Naive thymus-derived CD4-positive, alpha-beta T cell (primary cell): ENCODE data around the gene OMP. TPM values are rescaled to one million over a fixed set of nuclear protein-coding genes. Genes with fewer than 3 reads are reported as not detected.
A peak's percentile ranks its signal among the peaks of the same experiment; 100 is the strongest.

ENCODE experiments used
- ATAC-seq: fragments of 150-1000 bp; cut with Tn5 transposase; 2 replicates; pipeline ENCODE4 v1.10.0; 2021; ENCODE audit warnings: mild to moderate bottlenecking, moderate library complexity
- CTCF ChIA-PET: fragments of 350-600 bp; sonication (Branson Sonifier 250); formaldehyde crosslinking; loops from one replicate; lab custom pipeline; 2021; ENCODE audit warnings: antibody characterized with exemption; lab: Charles Lee
- POLR2A ChIA-PET: fragments of 350-600 bp; sonication (Branson Sonifier 250); formaldehyde crosslinking; loops from one replicate; lab custom pipeline; 2021; ENCODE audit warnings: antibody characterized with exemption, inconsistent platforms; lab: Charles Lee
- DNase-seq, 9 donors: peaks; one replicate each; pipeline versions ENCODE4 v3.0.0 to v3.0.0-alpha.2; 2020 to 2022; ENCODE audit warnings: mixed read lengths in 1 of 9
- H3K27ac ChIP-seq: one replicate; pipeline ENCODE4 v1.7.0; 2013; ENCODE audit warnings: mild to moderate bottlenecking, low read depth, low read length, moderate library complexity
- H3K27me3 ChIP-seq, 2 donors: one replicate each; pipeline ENCODE4 v1.7.0; 2013; ENCODE audit warnings: low read length in 2 of 2, mild to moderate bottlenecking in 2 of 2, moderate library complexity in 2 of 2; ENCODE audit not compliant: control insufficient read depth in 2 of 2, insufficient read depth in 2 of 2
- H3K36me3 ChIP-seq, 3 experiments: 1 replicate in 2 of 3; 2 replicates in 1 of 3; pipeline ENCODE4 v1.7.0; 2013; ENCODE audit warnings: low read length in 3 of 3, mild to moderate bottlenecking in 3 of 3, moderate library complexity in 1 of 3; ENCODE audit not compliant: insufficient read depth in 3 of 3, control insufficient read depth in 2 of 3
- H3K4me1 ChIP-seq, 2 donors: one replicate each; pipeline ENCODE4 v1.7.0; 2013; ENCODE audit warnings: low read length in 2 of 2, mild to moderate bottlenecking in 2 of 2, moderate library complexity in 1 of 2; ENCODE audit not compliant: control insufficient read depth in 2 of 2, insufficient read depth in 2 of 2
- H3K4me3 ChIP-seq: 2 replicates; pipeline ENCODE4 v1.7.0; 2013; ENCODE audit warnings: mild to moderate bottlenecking, low read length
- H3K9me3 ChIP-seq, 3 experiments: 1 replicate in 2 of 3; 2 replicates in 1 of 3; pipeline ENCODE4 v1.7.0; 2013; ENCODE audit warnings: low read length in 3 of 3; ENCODE audit not compliant: control insufficient read depth in 2 of 3
- H3K27ac Mint-ChIP-seq, 9 donors: one replicate each; pipeline ENCODE4 v1.8.0; 2020 to 2022; ENCODE audit warnings: mixed read lengths in 9 of 9, mild to moderate bottlenecking in 8 of 9, moderate library complexity in 5 of 9, inconsistent platforms in 2 of 9
- H3K27me3 Mint-ChIP-seq, 5 donors: one replicate each; pipeline ENCODE4 v1.8.0; 2021 to 2022; ENCODE audit warnings: mixed read lengths in 5 of 5, mild to moderate bottlenecking in 1 of 5
- H3K36me3 Mint-ChIP-seq, 5 donors: one replicate each; pipeline ENCODE4 v1.8.0; 2020 to 2022; ENCODE audit warnings: mixed read lengths in 5 of 5, mild to moderate bottlenecking in 3 of 5, inconsistent platforms in 1 of 5
- H3K4me1 Mint-ChIP-seq, 7 donors: one replicate each; pipeline ENCODE4 v1.8.0; 2020 to 2022; ENCODE audit warnings: mixed read lengths in 7 of 7, mild to moderate bottlenecking in 3 of 7, inconsistent platforms in 1 of 7
- H3K4me3 Mint-ChIP-seq, 10 donors: one replicate each; pipeline ENCODE4 v1.8.0; 2020 to 2022; ENCODE audit warnings: mild to moderate bottlenecking in 10 of 10, mixed read lengths in 10 of 10, moderate library complexity in 6 of 10, inconsistent platforms in 2 of 10
- H3K9me3 Mint-ChIP-seq, 11 donors: one replicate each; pipeline ENCODE4 v1.8.0; 2020 to 2022; ENCODE audit warnings: mixed read lengths in 11 of 11, mild to moderate bottlenecking in 4 of 11, inconsistent platforms in 1 of 11, moderate library complexity in 1 of 11
- intact Hi-C, 2 donors: fragments of 100-400 bp; cut with micrococcal nuclease; formaldehyde crosslinking; loops; one replicate each; pipeline ENCODE4 v1.15.1; 2023
- polyA plus RNA-seq, 2 donors: library from polyadenylated mRNA; unstranded; fragments of 300-500 nt; fragmentation: Illumina TruSeq; gene quantifications; one replicate each; pipeline ENCODE4 v1.2.3, GENCODE V29; 2021
- total RNA-seq, 6 experiments: library from RNA in 5 of 6; stranded (reverse) in 5 of 6; gene quantifications; 1 replicate in 5 of 6; 2 replicates in 1 of 6; pipeline ENCODE4 v1.2.3 and lab custom pipeline; 2021 to 2026

OMP gene
- total and polyA plus RNA-seq, 7 experiments from 2014 or later: 1.1 TPM; not detected in 6

- Mint-ChIP-seq H3K27me3 (peaks cover 0 to 5% (median 0%) of the 10 kb centered on the region in 5 donors), H3K36me3 (peaks cover 0 to 9% (median 3%) of the 10 kb centered on the region in 5 donors)
- peak overlapping the region; percentile 78 for H3K27ac ChIP-seq
These were observed 19.6 kb upstream of the OMP start for GRCh38 chr11:77082838-77083565.

DNA sequence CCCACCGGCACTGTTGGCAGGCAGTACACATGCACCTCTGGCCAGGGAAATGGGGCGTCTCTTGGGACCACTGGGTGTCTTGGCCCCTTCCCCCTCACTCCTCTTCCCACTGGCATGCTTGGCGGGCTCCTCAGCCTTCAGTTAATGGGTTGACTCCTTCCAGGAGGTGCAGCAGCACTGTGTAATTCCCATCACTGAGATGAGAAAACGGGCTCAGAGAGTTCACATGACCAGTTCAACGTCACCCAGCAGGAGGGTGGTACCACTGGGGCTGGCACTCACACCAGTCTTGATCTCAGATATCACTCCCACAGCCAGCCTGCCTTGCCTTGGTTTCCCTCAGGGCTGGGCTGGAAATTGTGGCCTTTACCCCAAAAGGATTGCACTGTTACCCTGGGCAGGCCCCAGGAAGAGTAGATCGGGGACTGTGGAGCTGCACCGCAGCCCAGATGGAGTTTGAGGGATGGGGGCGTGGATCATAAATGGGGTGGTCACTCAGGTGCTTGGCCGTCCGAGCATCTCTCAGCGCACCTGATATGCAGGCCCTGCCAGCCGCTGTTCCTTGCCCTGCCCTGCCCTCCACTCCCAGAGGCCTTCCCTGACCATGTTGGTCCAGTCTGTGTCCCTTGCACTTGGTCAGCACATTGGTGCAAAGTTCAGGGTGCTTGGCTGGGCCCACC, 18.9 kb upstream of the OMP start:
- Histone ChIP-seq H3K4me1 (peaks cover 7 to 17% of the 10 kb centered on the region in 2 donors), H3K27me3 (no peaks in the 10 kb centered on the region), H3K27ac (peak overlapping the region; percentile 78), H3K4me3 (peak overlapping the region; percentile 44), H3K9me3 (no peaks in the 10 kb centered on the region), H3K36me3 (no peaks in the 10 kb centered on the region)
- intact Hi-C loops: loop anchor here (1.0 to 2.0 kb wide), 3 partner anchors 17 to 37 kb away; partner anchors contain the start of gene CAPN5 (in 2 of the 2)
- ChIA-PET CTCF (interaction anchor here (0.7 to 4.9 kb wide), 4 partner anchors 8 to 164 kb away, joined by 3 to 36 read pairs (median 6); no protein-coding TSS in a partner anchor), POLR2A (interaction anchor here (0.7 to 2.0 kb wide), 2 partner anchors 7 to 18 kb away, joined by 3 to 8 read pairs; no protein-coding TSS in a partner anchor)
- peaks cover 0 to 7% (median 3%) of the 10 kb centered on the region in 5 donors for H3K36me3 Mint-ChIP-seq
- H3K9me3 Mint-ChIP-seq: peaks cover 0 to 8% (median 1%) of the 10 kb centered on the region in 11 donors
- H3K4me3 Mint-ChIP-seq: peak overlapping the region in 5 of 10 donors; percentile 14 to 93 (median 80)
- H3K27me3 Mint-ChIP-seq: no peaks in the 10 kb centered on the region
- ATAC-seq (no peak), DNase-seq (no peak)
- peaks cover 6 to 37% (median 21%) of the 10 kb centered on the region in 7 donors for H3K4me1 Mint-ChIP-seq
- H3K27ac Mint-ChIP-seq: peak overlapping the region; percentile 94 to 98 (median 98)

More at GRCh38 chr11:77082838-77083565, 19.6 kb upstream of the OMP start:
- Histone ChIP-seq H3K9me3 (no peaks in the 10 kb centered on the region), H3K27me3 (no peaks in the 10 kb centered on the region), H3K36me3 (no peaks in the 10 kb centered on the region), H3K4me3 (peak overlapping the region; percentile 44), H3K4me1 (peaks cover 7 to 17% of the 10 kb centered on the region in 2 donors)
- Mint-ChIP-seq H3K9me3 (peaks cover 0 to 13% (median 1%) of the 10 kb centered on the region in 11 donors), H3K4me1 (peaks cover 6 to 37% (median 21%) of the 10 kb centered on the region in 7 donors), H3K27ac (peak overlapping the region; percentile 94 to 98 (median 98)), H3K4me3 (peak overlapping the region; percentile 77 to 93 (median 82))
- ChIA-PET CTCF (interaction anchor here (0.7 to 4.9 kb wide), 8 partner anchors 9 to 163 kb away, joined by 3 to 36 read pairs (median 4); partner anchors contain the start of gene CAPN5), POLR2A (interaction anchor here (0.8 to 2.0 kb wide), 5 partner anchors 8 to 35 kb away, joined by 3 to 8 read pairs (median 8); no protein-coding TSS in a partner anchor)
- DNase-seq (peak in 8 of 9 donors; percentile 42 to 66 (median 60)), ATAC-seq (peak; percentile 83)
- intact Hi-C loops: loop anchor here (1.0 to 2.0 kb wide), 3 partner anchors 16 to 36 kb away; partner anchors contain the start of gene CAPN5 (in 2 of the 2)

DNA sequence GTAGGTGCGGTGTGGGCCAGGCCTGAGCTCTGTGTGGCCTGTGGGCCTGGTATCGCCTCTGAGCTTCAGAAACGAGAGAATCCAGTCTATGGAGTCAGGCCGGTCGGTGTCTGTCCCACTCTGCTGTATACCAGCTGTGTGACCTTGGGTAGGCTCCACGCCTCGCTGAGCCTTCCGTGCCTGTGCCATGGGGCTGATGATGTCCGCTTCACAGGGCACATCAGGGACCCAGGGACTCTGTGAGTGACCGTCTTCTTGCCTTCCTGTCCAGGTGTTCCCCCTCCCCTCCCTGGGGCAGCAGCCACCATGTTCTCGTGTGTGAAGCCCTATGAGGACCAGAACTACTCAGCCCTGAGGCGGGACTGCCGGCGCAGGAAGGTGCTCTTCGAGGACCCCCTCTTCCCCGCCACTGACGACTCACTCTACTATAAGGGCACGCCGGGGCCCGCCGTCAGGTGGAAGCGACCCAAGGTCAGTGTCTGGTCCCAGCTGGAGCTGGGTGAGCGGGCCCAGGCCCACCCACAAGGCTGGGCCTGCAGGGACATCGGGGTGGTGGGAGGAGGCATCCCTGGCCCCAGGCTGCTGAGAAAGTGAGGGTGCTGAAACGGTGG, 18.0 kb upstream of the OMP start:
- Mint-ChIP-seq H3K36me3 (peaks cover 0 to 3% (median 0%) of the 10 kb centered on the region in 5 donors), H3K27me3 (no peaks in the 10 kb centered on the region), H3K4me3 (no peak overlapping the region), H3K4me1 (peaks cover 6 to 34% (median 21%) of the 10 kb centered on the region in 7 donors), H3K9me3 (no peaks in the 10 kb centered on the region), H3K27ac (peak overlapping the region in 3 of 9 donors; percentile 77 to 98 (median 78))
- Histone ChIP-seq H3K27me3 (no peaks in the 10 kb centered on the region), H3K4me3 (no peak overlapping the region), H3K4me1 (peaks cover 7 to 17% of the 10 kb centered on the region in 2 donors), H3K36me3 (no peaks in the 10 kb centered on the region), H3K9me3 (no peaks in the 10 kb centered on the region), H3K27ac (no peak overlapping the region)
- intact Hi-C loops: no loop called here
- ChIA-PET CTCF (no interaction called here), POLR2A (interaction anchor here (0.7 kb wide), 1 partner anchor 19 kb away, joined by 3 read pairs; no protein-coding TSS in a partner anchor)
- ATAC-seq (no peak), DNase-seq (no peak)

- no peaks in the 10 kb centered on the region for H3K9me3 Mint-ChIP-seq
- H3K36me3 Mint-ChIP-seq: peaks cover 0 to 3% (median 0%) of the 10 kb centered on the region in 5 donors
- no peaks in the 10 kb centered on the region for H3K27me3 Mint-ChIP-seq
- Histone ChIP-seq H3K9me3 (no peaks in the 10 kb centered on the region), H3K4me3 (no peak overlapping the region), H3K4me1 (peaks cover 7 to 17% of the 10 kb centered on the region in 2 donors), H3K27me3 (no peaks in the 10 kb centered on the region), H3K36me3 (no peaks in the 10 kb centered on the region), H3K27ac (no peak overlapping the region)
- intact Hi-C loops: no loop called here
- H3K4me3 Mint-ChIP-seq: no peak overlapping the region
- ChIA-PET CTCF (interaction anchor here (1.2 kb wide), 1 partner anchor 38 kb away, joined by 3 read pairs; no protein-coding TSS in a partner anchor), POLR2A (no interaction called here)
- peaks cover 6 to 27% (median 21%) of the 10 kb centered on the region in 7 donors for H3K4me1 Mint-ChIP-seq
- ATAC-seq: no peak
- no peak for DNase-seq
- no peak overlapping the region for H3K27ac Mint-ChIP-seq
These were observed 17.0 kb upstream of the OMP start for GRCh38 chr11:77085652-77086051.

GRCh38 chr11:77086521-77087472, 15.8 kb upstream of the OMP start:
- ChIA-PET POLR2A (no interaction called here), CTCF (interaction anchor here (1.2 kb wide), 2 partner anchors 23 to 39 kb away, joined by 3 read pairs; no protein-coding TSS in a partner anchor)
- no peak overlapping the region for H3K27ac Mint-ChIP-seq
- no peaks in the 10 kb centered on the region for H3K9me3 Mint-ChIP-seq
- peaks cover 0 to 3% (median 0%) of the 10 kb centered on the region in 5 donors for H3K36me3 Mint-ChIP-seq
- H3K27ac ChIP-seq: no peak overlapping the region
- no peak overlapping the region for H3K4me3 Mint-ChIP-seq
- H3K9me3 ChIP-seq: no peaks in the 10 kb centered on the region
- DNase-seq (no peak), ATAC-seq (no peak)
- H3K27me3 Mint-ChIP-seq: no peaks in the 10 kb centered on the region
- no peaks in the 10 kb centered on the region for H3K36me3 ChIP-seq
- peaks cover 5 to 24% (median 24%) of the 10 kb centered on the region in 7 donors for H3K4me1 Mint-ChIP-seq
- H3K4me1 ChIP-seq: peaks cover 7 to 16% of the 10 kb centered on the region in 2 donors
- no peak overlapping the region for H3K4me3 ChIP-seq
- H3K27me3 ChIP-seq: no peaks in the 10 kb centered on the region
- intact Hi-C loops: no loop called here
